COLO668 (cell line): ENCODE measurements around the gene SLC35E1.

Source experiments
- DNase-seq: peaks from one replicate; lab custom pipeline; 2025; ENCODE audit not compliant: unreplicated experiment; lab: John Stamatoyannopoulos, UW

The SLC35E1 gene

DNA sequence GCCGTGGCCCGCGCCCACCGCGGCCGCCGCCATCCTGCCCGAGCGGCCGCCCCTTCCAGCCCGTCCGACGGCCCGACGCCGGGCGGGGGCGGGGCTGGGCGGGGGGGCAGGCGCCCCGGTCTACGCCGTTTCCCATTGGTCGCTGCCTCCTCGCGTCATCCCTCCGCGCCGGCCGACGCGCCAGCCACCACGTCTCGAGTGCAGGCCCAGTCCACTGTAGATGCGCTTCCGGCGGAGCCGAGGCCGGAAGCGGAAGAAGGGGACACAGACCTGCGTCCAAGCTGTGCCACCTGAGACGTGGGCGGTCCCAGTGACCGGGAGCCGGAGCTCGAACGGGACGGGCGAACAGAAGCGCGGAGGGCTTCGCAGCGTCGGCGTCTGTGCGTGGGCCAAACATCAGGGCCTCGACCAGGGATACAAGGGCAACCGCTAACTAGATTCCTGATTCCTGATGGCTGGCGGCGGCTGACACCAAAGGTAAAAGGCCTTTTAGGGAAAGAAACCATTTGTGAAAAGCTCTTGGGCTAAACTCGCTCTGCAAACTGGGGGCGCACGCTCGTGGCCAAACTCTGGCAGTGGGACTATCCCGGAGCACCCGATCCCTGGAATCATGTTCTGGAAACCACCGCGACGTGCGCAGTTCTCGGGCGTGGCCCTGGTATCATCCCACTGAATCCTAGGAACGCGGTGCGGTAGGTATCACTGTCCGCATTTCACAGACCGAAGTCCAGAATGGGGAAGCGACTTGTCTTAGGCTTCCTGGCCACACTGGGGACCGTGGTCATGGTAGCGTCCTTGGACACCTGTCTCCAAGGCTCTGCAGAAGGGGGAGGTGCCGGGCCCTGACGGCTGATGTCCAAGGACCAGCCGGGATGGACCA lies at the start of gene SLC35E1:
Gene SLC35E1 (minus strand): TSS at position 84 of the 880 bp plus-strand sequence. CDS start 51 bp downstream, at position 33.
- peak; percentile 97 for DNase-seq

DNA sequence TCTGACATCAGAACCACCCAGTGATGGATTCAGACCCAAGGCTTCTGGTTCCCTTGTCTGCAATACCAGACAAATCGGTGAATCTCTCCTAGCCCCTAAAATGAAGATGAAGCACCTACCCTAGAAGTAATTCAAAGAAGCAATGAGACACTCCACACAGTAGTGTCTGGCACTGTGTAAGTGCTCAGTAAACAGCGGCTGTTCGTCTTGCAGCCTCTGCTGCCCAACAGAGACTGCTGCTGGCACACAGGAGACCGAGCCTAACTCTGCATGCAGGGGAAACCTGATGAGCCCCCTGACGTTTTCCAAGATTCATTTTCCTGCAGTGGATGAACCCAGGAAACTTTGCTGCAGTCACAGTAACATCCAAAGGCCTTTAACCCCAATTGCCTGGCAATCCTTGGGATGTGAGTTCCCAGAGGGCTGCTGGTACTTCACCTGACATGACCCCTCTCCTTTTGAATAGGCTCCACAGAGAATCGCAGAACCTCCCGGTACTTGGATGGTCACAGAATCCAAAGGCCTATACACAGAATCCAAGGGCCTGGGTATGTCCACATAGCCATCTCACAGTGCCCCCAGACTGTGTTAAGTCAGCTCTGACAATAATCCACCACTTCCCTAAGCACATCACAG lies 49.1 kb upstream of the SLC35E1 start:
- DNase-seq, result no peak

DNA sequence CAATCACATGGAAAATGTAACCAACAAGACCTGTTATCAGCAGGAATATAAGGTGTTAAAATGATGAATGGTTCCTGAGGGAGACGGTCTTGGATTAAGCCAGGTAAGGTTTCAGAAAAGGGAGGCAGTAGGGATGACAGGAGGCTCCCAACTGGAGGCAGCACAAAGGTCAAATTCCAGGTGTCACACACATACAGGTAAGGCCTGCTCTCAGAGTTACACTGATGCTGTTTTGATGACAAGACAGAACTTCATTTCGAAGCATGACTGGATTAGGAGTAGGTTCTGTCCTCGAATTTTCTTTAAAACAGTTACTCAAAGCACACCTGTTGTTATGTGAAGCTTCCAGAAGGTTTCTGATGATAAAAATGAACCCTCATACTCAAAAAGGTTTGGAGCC lies 48.4 kb upstream of the SLC35E1 start:
- DNase-seq, result no peak

DNA sequence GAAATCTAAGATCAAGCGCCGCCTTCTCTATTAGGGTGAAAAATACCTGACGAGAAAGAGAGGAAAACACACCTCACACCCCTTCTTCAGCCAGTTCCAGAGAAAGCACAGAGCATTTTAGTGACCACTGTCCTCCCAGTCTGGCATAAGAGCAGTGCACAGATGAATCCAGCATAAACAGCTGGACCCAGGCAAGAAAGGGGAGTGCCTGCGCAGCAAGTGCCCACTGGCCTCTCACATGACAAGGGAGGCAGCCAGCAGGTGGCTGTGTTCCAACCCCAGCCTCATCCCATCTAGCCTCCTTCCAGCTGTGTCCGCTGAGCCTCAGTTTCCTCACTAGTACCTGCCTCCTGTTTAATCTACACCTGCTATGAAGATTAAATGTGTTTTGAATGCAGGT lies 47.8 kb upstream of the SLC35E1 start:
- peak; percentile 24 for DNase-seq

DNA sequence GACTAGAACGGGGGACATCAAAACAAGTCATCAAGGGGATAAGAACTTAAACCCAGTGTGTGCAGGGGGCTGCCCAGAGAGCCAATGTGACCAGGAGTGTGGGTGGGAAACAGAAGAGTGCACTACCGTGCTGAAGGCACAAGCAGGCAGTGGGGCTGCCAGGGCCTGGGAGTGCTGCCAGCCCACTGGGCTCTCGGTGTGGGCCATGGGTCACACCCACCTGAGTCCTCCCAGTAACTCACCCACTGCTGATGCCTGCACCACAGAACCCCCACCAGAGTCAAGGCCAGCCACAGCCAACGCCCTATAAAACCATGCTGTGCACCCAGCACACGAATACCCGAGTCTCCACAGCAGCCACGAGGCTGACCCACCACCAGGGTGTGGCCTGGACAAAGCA lies 47.2 kb upstream of the SLC35E1 start:
- DNase-seq, result no peak

DNA sequence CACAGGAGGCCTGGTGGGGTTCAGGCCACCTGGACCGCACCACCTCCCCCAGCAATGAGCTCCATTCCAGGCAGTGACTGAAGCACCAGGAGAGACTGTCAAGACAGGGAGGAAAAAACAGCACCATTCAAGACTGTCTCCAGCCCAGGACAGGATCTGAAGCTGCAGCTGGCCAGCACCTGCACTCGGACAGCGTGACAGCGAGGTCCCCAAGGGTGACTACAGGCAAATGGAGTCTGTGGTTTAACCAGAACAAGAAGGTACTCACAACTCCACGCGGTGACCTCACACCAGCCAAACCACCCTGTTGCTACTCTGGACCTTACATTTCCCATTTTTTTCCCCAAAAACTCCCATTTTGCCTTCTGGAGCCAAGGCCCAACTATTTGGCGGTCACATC lies 46.0 kb upstream of the SLC35E1 start:
- no peak for DNase-seq

DNA sequence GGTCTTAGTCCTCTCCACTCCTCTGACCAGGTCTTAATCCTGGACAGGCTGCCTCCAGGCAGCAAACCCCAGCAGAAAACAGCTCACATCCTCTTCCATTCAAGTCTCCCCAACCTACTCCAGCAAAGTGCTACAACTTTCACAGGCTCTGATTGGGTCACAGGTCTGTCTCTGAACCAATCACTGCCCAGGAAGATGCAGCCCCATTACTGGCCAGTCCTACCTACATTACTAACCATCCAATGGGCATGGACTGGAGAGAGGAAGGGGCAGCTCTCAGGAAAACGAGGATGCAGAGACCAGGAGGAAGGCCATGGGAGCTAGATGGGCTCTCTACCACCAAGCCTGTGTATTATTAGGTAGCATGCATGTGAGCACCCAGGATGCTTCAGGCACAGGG lies 43.6 kb upstream of the SLC35E1 start:
- no peak for DNase-seq

DNA sequence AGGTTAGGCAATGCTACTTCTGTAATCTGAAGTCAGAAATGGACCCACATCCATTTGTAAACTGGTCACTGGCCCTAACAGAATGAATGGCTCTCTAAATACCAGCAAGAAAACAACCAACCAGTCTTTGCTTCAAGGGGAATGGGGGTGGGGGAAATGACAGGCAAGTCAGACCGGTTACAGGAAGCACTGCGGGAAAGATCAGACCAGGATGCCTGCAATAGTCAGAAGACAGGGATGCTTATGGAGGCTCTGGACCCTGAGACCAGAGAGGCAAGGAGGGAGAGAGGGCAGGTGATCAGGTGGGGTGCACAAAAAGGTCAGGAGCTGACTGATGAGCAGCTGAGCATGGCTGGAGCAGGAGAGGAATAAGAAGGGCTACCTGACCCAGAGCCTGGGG lies 42.7 kb upstream of the SLC35E1 start:
- no peak for DNase-seq

DNA sequence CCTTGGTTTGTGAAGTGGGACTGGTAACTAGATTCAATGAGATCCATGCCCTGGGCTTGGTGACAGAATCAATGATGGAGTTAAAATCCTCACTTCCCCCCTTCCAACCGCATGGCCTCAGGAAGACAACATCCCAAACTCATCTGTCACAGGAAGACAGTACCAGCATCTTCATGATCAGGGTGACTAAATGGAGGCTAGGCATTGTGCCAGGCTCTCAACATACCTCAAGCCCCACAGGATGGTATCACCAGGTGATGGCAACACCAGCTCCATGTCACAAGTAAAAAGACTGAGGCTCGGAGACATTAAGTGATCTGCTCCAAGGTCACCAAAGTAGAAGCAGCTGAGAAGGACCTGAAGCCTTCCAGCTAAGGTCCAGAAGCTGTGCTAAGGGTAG lies 41.6 kb upstream of the SLC35E1 start:
- DNase-seq, result no peak

DNA sequence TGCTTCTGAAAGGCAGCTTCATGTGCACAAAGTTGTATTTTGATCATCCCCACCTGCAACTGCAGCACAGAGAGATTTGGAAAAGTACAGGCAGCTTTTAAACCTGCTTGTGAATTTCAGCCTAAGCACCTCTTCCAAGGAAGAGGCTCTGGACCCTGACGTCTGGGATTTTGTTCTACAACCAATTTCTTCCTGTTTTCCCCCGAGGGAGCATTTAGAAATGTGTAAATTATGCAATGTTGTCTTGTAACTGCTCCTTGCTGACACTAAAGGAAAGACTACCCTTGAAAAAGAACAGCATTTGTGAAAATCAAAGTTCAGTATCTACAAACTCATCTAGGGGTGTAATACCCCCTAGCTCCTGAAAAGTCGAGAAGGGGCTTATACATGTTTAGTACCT lies 40.4 kb upstream of the SLC35E1 start:
- DNase-seq, result no peak

DNA sequence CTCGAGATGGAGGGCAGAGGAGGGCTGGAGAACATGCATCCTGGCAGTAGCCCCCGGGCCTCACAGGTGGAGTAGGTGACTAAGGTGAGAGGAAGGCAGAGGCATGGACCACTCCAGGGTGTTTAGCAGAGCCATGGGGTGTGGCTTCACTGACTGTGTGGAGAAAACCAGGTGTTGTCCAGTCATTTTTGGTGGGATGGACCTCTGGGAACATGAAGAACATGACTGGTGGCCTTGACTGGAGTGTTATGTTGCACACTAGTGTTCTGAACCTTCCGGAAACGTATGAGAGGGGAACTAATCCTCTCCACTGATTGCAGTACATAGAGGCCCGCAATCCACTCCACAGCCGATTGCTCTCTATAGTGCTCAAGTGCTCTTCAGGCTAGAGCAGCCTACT lies 38.9 kb upstream of the SLC35E1 start:
- DNase-seq, result no peak

DNA sequence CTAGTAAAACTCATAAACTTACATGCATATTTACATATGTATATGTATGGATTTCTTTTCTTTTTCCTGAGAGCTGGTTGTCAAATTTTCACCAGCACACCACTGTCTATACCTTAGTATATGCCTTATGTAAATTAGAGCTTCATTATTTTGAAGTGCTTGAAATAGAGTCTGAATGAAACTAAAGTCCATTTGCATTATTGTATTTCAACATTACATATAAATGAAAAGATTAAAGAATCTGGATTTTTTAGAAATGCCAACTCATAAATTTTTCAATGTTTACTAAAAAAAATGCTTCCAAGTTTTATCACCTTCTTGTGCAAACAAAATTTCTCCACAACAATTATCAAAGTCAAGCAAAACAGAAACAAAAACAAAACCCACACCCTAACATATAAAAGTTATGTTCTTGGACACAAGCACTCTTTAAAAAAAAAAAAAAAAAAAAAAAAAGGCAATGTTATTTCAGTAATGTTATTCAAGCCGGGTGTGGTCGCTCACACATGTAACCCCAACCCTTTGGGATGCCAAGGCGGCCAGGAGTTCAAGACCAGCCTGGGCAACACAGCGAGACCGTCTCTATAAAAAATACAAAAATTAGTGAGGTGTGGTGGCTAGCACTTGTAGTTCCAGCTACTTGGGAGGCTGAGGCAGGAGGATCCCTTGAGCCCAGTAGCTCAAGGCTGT lies 37.4 kb upstream of the SLC35E1 start:
- DNase-seq, result no peak

DNA sequence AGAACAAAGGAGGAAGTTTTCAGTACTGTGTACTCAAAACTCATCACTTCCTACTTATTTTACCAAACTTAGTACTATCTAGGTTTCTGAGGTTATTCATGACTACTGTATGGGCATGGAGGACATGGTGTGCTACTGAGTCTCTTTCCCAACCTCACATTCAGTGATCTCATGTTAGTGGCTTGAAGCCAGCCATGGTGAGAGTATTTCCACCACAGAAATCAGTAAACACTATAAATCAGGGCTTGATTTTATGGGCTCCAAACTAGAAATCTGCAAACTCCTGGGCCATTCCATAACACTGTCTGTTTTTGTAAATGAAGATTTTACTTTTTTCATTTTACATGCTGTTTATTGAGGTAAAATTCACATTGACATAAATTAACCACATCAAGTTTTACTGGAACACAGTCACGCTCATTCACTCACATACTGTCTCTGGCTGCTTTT lies 36.1 kb upstream of the SLC35E1 start:
- DNase-seq, result no peak

DNA sequence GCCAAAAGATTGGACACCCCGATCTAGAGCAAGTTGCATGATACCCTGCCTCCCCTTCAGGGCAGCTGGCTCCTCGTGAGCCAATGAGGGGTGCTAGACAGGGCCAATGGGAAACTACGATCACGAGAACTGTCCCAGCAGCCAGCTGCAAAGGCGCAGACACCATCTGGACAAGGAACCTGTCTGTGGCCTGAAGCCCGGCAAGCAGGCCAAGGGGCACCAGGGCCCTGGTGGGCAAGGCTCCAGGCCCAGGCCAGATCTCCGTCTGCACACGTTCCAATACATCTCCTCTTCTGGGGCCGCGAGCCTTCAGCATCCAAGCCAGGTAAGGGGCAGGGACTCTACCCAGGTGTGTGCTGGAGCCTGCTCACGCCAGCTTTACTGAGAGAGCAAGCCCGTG lies 35.6 kb upstream of the SLC35E1 start:
- no peak for DNase-seq

DNA sequence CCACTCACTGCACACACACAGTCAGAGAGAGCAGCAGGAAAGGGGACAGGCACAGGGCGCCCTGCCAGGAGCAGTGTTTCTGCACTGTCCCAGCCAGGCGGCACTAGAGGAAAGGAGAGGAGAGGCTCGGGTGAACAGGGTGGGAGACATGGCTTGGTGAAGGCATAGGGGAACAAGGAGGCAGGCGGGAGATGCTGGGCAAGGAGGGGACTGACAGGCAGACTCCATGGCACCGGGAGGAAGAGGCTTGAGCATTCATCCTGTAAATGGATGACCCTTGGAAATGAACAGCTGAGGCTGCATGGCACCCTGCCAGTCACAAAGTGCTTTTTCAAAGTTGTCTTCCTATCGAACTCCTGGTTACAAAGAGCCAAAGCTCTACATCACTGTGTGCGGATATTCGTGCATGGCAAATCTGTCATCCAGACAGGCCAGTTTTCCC lies 33.4 kb upstream of the SLC35E1 start:
- no peak for DNase-seq

DNA sequence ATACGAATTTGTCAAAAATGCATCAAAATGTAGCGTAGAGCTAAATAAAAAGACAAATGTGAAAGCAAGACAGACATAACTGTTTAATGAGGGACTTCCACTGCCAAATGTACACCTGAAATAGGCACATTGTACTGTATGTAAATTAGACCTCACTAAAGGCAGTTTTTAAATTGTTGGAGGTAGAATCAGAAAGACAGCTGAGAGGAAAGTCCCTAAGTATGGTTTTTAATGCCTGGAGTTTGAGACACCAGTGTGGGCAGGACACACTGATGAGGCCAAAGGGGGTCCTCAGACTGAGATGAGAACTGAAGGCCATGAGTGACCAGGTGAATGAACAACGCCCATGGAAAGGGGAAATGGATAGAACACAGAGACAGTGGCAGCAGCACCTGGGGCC lies 32.9 kb upstream of the SLC35E1 start:
- no peak for DNase-seq

DNA sequence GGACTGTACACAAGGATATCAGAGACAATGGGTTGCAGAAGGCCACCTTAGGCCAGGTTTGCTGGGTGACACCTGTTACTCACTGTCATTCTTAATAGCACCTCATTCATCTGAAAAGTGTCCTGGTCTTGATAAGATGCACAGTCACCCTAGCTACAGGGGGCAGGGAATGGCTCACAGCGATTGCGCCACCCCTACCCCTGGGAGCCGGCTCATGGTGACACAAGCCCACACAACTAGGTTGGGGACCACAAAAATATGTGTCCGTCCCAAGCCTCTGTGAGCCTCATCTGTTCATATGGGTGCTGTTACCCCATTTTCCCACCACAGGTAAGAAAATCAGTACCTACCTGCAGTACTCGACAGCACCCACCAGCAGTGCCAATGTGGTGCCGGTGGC lies 32.4 kb upstream of the SLC35E1 start:
- DNase-seq, result no peak

DNA sequence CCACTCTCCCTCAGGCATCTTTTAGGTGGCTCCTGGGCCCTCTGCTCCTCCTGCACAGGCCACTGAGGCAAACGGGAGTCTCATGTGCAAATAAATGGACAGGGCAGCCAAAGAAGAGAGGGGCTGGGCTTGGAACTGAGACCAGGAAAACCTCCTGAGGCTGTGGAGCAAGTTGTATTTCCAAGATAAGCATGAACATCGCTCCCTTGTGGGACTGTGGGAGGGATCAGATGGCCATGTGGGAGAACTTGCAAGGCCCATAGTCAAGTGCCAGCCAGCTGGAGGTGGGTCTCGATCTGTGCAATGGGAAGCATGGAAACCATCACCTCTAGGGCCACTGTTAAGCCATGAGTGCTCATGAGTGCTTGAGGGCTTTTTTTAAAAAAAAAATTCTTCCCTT lies 30.9 kb upstream of the SLC35E1 start:
- DNase-seq, result no peak

DNA sequence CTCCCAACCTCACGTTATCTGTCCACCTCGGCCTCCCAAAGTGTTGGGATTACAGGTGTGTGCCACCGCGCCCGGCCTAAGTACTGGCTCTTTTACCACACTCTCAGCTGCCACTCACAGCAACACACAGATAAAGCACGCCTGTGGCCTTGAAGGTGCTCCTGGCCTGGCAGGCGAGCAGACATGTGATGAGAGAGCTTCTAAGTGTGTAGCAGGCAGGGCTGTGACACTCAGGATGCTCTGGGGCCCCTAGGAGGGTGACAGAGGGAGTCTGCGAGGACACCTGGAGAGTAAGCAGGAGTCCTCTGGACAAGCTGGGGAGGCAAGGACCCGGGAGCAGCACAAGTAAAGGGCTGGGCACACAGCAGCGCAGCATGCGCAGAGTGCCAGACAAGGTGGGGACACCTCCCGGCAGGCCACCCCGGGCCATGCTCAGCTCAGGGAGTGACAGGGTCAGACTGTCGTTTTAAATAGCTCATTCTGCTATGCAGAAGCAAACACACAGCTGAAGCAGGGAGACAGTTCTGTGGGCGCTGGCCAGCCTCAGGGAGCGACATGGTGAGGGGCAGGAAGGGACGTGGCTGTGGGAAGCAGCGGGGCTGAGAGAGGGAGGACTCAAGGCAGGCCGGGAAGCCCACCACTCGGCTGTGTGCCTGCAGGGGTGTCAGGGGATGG lies 29.3 kb upstream of the SLC35E1 start:
- no peak for DNase-seq

DNA sequence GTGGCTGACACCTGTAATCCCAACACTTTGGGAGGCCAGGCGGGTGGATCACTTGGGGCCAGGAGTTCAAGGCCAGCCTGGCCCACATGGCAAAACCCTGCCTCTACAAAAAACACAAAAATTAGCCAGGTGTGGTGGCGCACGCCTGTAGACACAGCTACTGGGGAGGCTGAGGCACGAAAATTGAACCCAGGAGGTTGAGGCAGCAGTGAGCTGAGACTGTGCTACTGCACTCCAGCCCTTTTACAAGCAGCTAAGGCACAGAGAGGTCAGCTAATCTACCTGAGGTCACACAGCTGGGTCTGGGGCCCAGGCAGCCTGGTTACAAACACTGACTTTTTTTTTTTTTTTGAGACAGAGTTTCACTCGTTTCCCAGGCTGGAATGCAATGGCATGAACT lies 28.6 kb upstream of the SLC35E1 start:
- DNase-seq, result no peak

DNA sequence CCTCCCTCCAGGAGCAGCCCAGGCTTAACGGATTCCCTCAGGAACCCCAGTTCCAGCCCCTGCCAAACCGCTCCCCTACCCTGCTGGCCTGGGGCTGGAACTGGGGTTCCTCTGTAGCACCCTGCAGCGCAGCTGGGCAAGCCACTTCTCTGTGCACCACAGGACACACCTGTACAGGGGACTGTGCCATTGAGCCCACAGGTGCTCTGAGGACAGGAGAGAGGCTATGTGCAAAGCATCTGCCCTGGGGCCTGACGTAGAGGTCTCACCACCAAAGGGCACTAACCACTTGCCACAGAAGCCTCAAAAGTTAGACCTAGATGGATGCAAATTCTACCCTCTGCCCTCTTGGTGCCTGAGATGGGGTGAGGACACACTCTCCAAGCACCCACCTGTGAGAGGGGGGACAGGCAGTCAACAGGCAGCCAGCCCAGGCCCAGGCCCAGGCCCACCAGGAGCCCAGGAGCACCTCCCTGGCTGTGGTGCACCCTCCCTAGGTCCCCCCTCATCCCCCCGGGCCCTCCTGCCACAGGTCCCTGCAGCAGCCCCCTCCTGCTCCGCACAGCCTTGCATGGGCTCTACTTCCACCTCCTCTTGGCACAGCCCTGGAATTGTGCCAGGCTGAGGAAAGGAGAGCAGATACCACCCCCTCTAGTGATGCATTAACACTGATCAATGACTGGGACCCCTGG lies 27.6 kb upstream of the SLC35E1 start:
- no peak for DNase-seq
